Activated naive CD8-positive, alpha-beta T cell (primary cell): ENCODE data around the gene EMC8.

Experiments
- H3K27ac Mint-ChIP-seq: one replicate; pipeline ENCODE4 v1.8.0; 2021; ENCODE audit warnings: mixed read lengths
- H3K27me3 Mint-ChIP-seq: one replicate; pipeline ENCODE4 v1.8.0; 2021; ENCODE audit warnings: mixed read lengths
- H3K36me3 Mint-ChIP-seq: one replicate; pipeline ENCODE4 v1.8.0; 2021; ENCODE audit warnings: mixed read lengths
- H3K4me1 Mint-ChIP-seq: one replicate; pipeline ENCODE4 v1.8.0; 2021; ENCODE audit warnings: low read depth, mixed read lengths
- H3K4me3 Mint-ChIP-seq: one replicate; pipeline ENCODE4 v1.8.0; 2021; ENCODE audit warnings: mild to moderate bottlenecking, mixed read lengths
- H3K9me3 Mint-ChIP-seq: one replicate; pipeline ENCODE4 v1.8.0; 2021; ENCODE audit warnings: low read depth, mixed read lengths

Gene EMC8

DNA sequence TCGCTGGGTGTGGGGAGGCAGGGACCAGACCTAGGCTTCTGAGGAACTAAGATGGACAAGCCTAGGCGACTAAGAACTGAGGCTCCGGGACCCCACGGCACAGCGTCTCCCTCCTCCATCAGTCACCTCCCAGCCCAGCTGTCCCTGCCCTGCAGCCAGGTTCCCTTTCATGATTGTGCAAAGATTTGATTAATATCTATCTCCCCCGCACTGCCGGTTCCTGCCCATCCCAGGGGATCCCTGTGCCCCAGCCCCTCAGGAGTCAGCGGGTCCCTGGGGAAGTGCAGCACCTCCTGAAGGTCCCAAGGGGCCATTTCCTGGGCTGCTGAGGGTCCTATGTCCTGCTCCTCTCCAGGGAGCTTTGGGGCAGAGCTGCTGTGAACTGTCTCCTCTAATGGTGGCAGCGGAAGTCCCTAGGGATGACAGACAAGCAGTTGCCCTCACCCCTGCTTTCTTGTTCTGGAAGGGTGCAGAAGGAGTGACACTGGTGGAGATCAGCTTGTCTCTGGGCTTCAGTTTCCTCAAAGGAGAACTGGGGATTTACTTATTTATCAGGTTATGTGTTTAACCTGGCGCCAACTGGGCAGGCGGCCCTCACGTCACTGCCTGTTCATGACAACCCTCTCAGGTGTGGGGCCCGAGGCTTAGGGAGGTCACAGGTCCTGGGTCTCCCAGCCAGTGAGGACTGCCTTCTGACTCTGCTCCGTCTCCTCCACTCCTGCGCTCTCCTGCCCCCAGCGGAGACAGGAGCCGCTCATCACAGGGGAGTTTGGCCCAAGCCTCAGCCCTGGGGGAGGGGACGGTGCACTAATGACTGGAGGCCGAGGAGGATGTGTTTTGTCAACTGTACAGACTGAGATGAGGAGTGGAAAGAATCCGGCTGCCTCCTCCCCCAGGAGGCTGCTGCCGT, 46.6 kb downstream of the EMC8 start:
- no peaks in the 10 kb centered on the region for H3K27me3 Mint-ChIP-seq
- peaks cover 7% of the 10 kb centered on the region for H3K4me1 Mint-ChIP-seq
- no peak overlapping the region for H3K27ac Mint-ChIP-seq
- H3K9me3 Mint-ChIP-seq = no peaks in the 10 kb centered on the region
- H3K36me3 Mint-ChIP-seq = no peaks in the 10 kb centered on the region
- H3K4me3 Mint-ChIP-seq = no peak overlapping the region

DNA sequence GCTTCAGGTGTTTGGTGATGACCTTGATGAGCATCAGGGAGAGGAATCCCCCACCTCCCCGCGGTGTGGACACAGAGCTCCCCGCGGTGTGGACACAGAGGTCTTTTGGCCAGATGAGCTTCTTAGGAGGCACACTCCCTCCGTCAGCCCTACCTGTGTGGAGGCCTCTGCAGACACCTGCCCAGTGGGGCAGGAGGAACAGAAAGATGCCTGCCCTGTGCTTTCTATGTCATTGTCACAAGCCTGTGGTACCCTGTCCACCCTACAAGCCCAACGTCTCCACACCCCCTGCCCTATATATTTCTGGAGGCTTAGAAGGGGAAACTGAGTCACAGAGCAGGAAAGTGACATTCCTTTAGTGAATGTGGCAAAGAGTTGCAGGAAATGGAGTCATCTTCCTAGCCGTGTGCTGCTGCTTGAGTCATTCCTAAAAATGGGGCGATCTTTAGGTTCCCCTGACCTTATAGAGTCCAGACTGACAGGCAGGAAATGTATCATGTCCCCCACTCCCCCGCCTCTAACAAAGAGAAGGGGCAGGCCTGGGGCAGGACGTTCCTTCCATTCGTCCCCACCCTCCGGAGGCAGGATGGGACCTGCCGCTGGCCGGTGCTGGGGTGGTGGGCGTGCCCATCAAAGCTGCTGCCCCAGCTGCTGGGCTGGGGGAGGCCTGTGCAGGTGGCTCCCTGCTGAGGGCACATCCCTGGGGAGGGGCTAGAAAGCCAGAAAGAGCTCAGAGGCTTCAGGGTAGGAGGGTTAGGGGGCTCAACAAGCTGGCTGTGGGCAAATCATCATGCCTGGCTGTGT, 47.4 kb downstream of the EMC8 start:
- Mint-ChIP-seq H3K27ac (no peak overlapping the region), H3K9me3 (no peaks in the 10 kb centered on the region), H3K4me1 (peaks cover 11% of the 10 kb centered on the region), H3K4me3 (peak overlapping the region; percentile 70), H3K27me3 (no peaks in the 10 kb centered on the region), H3K36me3 (no peaks in the 10 kb centered on the region)

DNA sequence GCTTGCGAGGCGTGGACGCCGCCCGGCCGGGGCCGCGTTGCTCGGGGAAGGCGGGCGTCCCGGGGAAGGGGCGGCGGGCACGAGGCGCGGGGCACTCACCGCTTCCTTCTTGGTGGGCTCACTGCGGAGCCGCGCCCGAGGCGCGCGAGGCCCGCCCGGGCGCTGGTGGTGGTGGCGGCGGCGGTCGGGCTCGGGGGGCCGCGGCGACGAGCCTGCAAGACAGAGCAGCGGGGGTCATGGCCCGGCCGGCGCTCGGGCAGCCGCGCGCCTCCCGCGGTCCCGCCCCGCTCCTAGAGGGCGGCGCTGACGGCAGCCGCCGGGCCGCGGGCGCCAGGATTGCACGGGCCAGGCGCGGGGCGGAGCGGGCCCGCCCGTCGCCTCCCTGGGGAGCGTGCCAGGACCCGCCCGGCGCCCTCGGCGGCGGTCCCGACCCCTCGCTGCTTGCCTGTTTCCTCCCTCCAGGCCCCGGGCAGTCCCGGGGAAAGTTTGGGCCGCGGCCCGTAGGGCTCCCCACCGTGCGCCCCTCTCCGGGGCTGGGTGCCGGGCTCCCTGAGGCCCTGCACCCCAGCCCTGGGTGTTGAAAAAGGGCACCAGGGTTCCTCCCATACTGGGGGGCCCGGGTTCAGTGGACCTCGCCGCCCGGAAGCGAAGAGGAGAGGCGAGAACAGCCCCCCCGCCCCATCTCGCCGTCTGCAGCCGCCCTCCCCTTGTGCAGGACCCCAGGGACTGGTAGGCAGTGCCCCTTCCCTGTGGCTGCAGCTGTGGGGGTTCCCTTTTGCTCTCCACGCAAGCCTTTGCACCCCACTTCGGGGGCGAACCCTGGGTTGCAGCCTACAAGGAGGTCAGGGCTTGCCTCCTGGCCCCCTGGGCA, 48.3 kb downstream of the EMC8 start, which contains the start of gene C16orf74:
Gene C16orf74 (minus strand): TSS at position 270 of the 871 bp plus-strand sequence. CDS start 15,879 bp downstream, outside the sequence.
- no peaks in the 10 kb centered on the region for H3K27me3 Mint-ChIP-seq
- H3K4me3 Mint-ChIP-seq = peak within 1 kb of the TSS; percentile 89
- no peak within 1 kb of the TSS for H3K27ac Mint-ChIP-seq
- H3K9me3 Mint-ChIP-seq = no peaks in the 10 kb centered on the region
- no peaks in the 10 kb centered on the region for H3K36me3 Mint-ChIP-seq
- H3K4me1 Mint-ChIP-seq = peaks cover 12% of the 10 kb centered on the region

DNA sequence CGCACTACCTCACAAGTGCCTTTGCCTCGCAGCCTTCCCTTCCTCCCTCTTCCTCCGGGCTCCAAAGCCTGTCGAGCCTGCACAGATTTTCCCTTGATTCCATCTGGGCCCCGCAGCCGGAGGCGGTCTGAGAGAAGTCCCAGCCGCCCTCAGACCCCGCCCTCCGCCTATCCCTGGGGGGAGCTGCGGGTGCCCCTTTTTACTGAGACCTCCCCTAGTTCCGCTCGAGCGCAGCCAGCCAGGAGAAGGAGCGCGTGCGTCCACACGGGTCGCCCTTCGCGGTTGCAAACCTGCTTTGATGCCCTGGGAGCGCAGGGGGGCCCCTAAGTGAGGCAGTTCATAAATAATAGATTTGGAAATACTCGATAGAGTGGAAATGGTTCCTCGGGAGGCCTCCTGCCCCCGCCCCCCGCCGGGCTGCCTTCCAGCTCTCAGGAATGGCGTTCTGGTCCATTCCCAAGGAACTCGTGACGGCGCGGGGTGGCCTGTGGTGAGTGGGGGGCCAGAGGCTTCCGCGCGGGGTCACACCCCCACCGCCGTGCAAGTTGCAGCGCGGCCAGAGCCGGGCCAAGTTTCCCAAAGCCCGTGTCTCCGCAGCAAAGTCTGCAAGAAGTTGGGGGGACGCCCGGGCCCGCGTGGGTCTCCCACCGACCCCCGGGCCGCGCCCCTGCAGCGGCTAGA, 49.1 kb downstream of the EMC8 start:
- H3K36me3 Mint-ChIP-seq = no peaks in the 10 kb centered on the region
- peaks cover 12% of the 10 kb centered on the region for H3K4me1 Mint-ChIP-seq
- H3K9me3 Mint-ChIP-seq = no peaks in the 10 kb centered on the region
- no peaks in the 10 kb centered on the region for H3K27me3 Mint-ChIP-seq
- no peak overlapping the region for H3K27ac Mint-ChIP-seq
- peak overlapping the region; percentile 89 for H3K4me3 Mint-ChIP-seq

DNA sequence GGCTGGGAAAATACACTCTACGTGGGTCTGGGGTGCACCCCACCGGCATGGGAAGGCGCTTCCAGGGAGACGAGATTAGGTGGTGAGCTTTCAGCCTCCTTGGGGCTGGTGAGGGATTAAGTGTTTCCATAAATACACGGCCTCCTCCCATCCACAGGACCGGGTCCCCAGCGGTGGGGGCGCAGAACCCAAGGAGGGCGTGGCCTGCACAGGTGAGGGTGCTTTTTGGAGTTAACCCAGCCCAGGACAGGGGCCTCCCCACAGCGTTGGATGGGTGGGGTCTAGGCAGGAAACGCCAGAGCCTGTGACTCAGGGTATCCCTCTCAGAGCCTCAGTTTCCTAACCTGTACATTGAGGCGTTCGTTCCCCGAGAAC, 49.6 kb downstream of the EMC8 start:
- H3K27ac Mint-ChIP-seq = no peak overlapping the region
- peak overlapping the region; percentile 89 for H3K4me3 Mint-ChIP-seq
- H3K9me3 Mint-ChIP-seq = no peaks in the 10 kb centered on the region
- no peaks in the 10 kb centered on the region for H3K36me3 Mint-ChIP-seq
- peaks cover 12% of the 10 kb centered on the region for H3K4me1 Mint-ChIP-seq
- no peaks in the 10 kb centered on the region for H3K27me3 Mint-ChIP-seq

DNA sequence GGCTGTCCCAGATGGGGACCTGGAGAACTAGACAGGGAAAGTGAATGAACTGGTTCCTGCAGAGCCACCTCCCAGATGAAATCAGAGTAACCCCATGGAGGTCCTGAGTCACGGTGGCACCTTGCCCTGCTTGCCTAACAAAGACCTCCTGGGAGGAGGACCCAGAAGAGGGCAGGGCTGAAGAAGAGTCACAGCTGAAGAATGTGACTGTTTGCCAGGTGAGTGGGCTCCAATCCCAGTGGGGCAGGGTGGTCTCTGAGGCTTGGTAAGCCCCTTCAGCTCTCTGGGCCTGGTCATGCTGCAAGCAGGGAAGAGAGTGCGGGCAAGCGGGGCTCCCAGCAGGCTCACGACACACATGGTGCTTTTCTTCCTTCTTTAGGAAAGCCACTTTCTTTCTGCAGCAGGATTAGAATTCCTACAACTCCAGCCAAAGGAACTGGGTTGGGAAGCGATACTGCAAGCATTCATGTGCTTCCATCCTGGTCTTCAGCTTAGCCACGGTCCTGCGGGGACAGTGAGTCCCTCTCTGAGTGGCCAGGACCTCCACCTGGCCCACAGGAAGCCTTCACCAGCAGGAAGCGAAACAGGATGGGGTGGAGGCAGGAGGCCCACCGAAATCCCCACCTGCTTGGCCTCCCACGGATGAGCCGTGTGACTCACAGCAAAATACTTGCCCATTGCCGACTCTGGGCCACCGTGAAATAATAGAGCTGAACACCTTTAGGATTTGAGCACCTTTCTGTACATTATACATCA, 52.7 kb downstream of the EMC8 start:
- Mint-ChIP-seq H3K27me3 (no peaks in the 10 kb centered on the region), H3K4me1 (peaks cover 12% of the 10 kb centered on the region), H3K36me3 (no peaks in the 10 kb centered on the region), H3K9me3 (no peaks in the 10 kb centered on the region), H3K4me3 (no peak overlapping the region), H3K27ac (no peak overlapping the region)

DNA sequence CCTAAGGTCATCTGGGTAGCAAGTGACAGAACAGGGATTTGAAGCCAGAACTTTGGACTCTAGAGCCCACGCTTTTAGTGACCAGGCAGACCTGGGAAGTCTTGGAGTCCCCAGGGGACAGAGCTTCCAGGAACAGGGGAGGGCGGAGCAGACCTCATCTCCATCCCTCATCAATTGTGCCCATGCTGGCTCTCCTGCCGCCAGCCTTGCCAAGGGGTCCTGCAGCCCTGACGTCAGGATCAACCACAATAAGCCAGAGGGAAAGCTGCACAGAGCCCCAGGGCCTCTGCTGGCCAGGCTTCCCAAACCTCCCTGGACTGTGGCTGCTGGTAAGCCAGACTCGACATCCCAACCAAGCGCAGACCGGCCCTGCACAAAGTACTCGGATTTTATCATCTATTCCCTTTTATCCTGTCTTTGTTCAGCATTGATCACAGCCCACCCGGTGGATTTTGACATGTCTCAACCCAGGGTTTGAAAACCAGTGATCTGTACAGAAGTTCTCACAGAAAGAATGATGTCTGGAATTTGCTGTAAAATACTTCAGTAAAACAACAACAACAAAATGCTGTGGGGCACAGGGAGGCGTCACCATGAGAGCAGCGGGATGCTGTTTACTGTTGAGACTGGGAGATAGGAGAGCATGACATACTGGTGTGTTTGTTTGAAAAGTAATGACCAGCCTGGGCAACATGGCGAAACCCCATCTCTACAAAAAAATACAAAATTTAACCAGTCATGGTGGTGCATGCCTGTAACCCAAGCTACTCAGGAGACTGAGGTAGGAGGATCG, 60.2 kb downstream of the EMC8 start:
- Mint-ChIP-seq H3K4me3 (no peak overlapping the region), H3K27ac (no peak overlapping the region), H3K27me3 (no peaks in the 10 kb centered on the region)

DNA sequence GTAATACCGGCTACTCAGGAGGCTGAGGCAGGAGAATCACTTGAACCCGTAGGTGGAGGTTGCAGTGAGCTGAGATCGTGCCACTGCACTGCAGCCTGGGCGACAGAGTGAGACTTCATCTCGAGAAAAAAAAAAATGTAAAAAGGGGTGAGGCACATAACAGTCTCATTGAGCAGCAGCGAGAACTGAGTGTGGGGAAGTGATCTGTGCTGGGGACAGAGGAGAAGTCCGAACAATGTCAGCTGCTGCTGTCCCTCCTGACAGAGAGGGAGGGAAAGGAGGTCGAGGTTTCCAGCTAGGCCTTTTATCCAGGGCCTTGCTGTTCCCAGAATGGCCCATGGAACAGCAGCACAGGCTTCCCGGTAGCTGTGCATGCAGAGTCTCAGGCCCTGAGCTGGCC, 62.4 kb downstream of the EMC8 start:
- Mint-ChIP-seq H3K27ac (no peak overlapping the region), H3K4me3 (no peak overlapping the region), H3K4me1 (peaks cover 30% of the 10 kb centered on the region), H3K9me3 (no peaks in the 10 kb centered on the region), H3K36me3 (no peaks in the 10 kb centered on the region), H3K27me3 (no peaks in the 10 kb centered on the region)

More for the DNA sequence above, 60.2 kb downstream of the EMC8 start:
- H3K9me3 Mint-ChIP-seq = no peaks in the 10 kb centered on the region
- no peaks in the 10 kb centered on the region for H3K36me3 Mint-ChIP-seq
- peaks cover 18% of the 10 kb centered on the region for H3K4me1 Mint-ChIP-seq

DNA sequence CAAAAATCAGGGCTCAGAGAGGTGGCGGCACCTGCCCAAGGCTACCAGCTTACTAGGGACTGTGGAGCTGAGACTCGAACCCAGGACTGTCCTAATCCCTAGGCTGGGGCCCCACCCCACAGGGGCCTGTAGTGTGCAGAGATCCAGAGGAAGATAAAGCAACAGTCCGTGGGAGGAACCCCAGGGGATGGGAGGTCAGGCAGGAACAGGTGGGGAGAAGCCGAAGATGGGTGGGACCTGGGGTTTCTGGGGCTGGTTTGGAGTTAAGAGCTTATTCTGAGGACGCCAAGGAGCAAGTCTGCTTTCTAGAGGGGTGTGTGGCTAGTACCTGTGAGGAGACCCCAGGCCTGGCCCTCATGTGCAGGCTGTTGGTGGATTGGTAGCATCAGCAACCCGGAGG, 63.4 kb downstream of the EMC8 start:
- no peaks in the 10 kb centered on the region for H3K27me3 Mint-ChIP-seq
- peak overlapping the region; percentile 34 for H3K27ac Mint-ChIP-seq
- no peaks in the 10 kb centered on the region for H3K36me3 Mint-ChIP-seq

DNA sequence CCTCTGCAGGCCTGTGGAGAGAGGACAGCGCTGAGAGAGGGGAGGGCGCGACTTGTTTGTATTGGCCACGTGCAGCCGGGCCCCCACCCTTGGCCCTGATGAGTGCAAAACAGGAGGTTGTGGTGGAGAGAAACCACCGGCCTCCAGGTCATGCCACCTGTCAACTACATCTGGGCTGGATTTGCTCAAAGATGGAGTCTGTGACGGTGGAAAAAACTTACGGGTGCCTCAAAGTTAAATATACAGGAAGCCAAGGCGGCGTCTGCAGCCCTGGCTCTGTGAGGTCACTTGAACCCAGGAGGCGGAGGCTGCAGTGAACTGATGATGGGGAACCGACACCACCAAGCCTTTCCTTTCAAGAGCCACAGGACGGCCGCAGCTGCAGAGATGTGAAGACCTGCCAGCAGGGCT, 64.1 kb downstream of the EMC8 start:
- Mint-ChIP-seq H3K4me1 (peaks cover 35% of the 10 kb centered on the region), H3K4me3 (peak overlapping the region; percentile 65), H3K36me3 (no peaks in the 10 kb centered on the region), H3K9me3 (no peaks in the 10 kb centered on the region), H3K27me3 (no peaks in the 10 kb centered on the region), H3K27ac (no peak overlapping the region)

More for the DNA sequence above, 63.4 kb downstream of the EMC8 start:
- Mint-ChIP-seq H3K4me3 (peak overlapping the region; percentile 65), H3K4me1 (peaks cover 34% of the 10 kb centered on the region), H3K9me3 (no peaks in the 10 kb centered on the region)

DNA sequence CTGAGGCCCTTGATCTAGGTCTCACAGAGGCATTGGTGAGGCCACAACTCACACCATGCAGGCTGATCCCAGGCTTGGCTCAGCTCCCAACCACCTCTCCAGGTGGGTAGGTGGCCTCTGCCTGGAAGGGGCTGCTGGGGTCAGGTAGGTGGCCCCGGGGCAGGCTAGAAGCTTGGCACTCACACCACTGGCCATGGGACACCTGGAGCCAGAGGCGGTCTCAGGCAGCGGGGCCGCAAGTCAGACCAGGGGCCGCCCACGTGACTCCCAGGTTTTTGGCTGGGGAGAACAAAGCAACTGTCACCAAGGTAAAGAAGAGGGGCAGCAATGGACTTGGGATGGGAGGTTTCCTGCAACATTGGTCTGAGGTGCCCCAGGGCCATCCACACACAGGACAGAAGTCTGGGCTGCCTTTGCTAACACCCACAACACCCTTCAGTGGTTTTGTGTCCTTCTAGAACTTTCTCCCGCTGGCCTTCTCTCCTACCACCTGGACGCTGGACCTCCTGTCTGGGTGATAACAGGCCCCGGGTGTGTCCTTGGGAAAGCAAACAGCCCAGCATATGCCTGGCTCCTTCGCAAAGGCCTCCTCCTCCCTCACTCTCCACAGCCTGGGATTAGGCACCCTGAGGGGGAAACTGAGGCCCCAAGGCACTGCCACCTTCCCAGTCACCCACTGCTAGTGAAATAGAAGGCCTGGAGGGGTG, 64.9 kb downstream of the EMC8 start:
- Mint-ChIP-seq H3K4me1 (peaks cover 38% of the 10 kb centered on the region), H3K27me3 (no peaks in the 10 kb centered on the region), H3K36me3 (no peaks in the 10 kb centered on the region), H3K4me3 (peak overlapping the region; percentile 65), H3K9me3 (no peaks in the 10 kb centered on the region), H3K27ac (no peak overlapping the region)

DNA sequence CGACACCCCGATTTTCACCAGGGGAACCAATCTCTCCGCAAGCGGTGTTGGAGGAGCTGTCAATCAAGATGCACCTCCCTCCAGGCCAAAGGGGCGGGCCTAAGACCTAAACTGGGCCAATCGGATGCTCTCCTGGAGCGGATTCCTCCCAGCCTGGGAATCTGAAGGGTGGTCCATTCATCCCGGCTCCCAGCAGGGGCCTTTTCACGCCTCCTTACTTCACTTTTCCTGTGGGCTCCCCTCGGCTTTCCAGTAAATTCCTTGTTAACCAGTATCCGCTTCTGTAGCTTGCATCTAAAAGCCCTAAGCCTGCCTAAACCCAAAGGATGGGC, 65.5 kb downstream of the EMC8 start:
- Mint-ChIP-seq H3K36me3 (no peaks in the 10 kb centered on the region), H3K27ac (no peak overlapping the region), H3K27me3 (no peaks in the 10 kb centered on the region), H3K9me3 (no peaks in the 10 kb centered on the region), H3K4me1 (peaks cover 42% of the 10 kb centered on the region), H3K4me3 (no peak overlapping the region)
